Duodenal mucosa (tissue), 2 donors: ENCODE results near the gene GGTLC1.
"Not testable (repeated sequence)": the region's sequence is repeated elsewhere in the genome, so short reads cannot be mapped to it uniquely, and the experiment has no call there.

ENCODE experiments used
- H3K27ac ChIP-seq: one replicate; pipeline ENCODE4 v1.7.0; 2013; ENCODE audit warnings: low read depth, low read length
- H3K27me3 ChIP-seq, 2 donors: one replicate each; pipeline ENCODE4 v1.7.0; 2013; ENCODE audit warnings: low read length in 2 of 2, control low read depth in 1 of 2; ENCODE audit not compliant: insufficient read depth in 2 of 2, control insufficient read depth in 1 of 2
- H3K36me3 ChIP-seq, 2 donors: one replicate each; pipeline ENCODE4 v1.7.0; 2013; ENCODE audit warnings: low read length in 2 of 2, control low read depth in 1 of 2; ENCODE audit not compliant: insufficient read depth in 2 of 2, control insufficient read depth in 1 of 2
- H3K4me1 ChIP-seq, 2 donors: one replicate each; pipeline ENCODE4 v1.7.0; 2013; ENCODE audit warnings: low read length in 2 of 2, control low read depth in 1 of 2; ENCODE audit not compliant: insufficient read depth in 2 of 2, control insufficient read depth in 1 of 2
- H3K4me3 ChIP-seq, 2 donors: one replicate each; pipeline ENCODE4 v1.7.0; 2013; ENCODE audit warnings: low read length in 2 of 2, low read depth in 1 of 2
- H3K9ac ChIP-seq, 2 donors: one replicate each; pipeline ENCODE4 v1.7.0; 2013; ENCODE audit warnings: low read length in 2 of 2, low read depth in 1 of 2
- H3K9me3 ChIP-seq, 2 donors: one replicate each; pipeline ENCODE4 v1.7.0; 2013; ENCODE audit warnings: low read length in 2 of 2, control low read depth in 1 of 2; ENCODE audit not compliant: control insufficient read depth in 1 of 2

Gene GGTLC1

DNA sequence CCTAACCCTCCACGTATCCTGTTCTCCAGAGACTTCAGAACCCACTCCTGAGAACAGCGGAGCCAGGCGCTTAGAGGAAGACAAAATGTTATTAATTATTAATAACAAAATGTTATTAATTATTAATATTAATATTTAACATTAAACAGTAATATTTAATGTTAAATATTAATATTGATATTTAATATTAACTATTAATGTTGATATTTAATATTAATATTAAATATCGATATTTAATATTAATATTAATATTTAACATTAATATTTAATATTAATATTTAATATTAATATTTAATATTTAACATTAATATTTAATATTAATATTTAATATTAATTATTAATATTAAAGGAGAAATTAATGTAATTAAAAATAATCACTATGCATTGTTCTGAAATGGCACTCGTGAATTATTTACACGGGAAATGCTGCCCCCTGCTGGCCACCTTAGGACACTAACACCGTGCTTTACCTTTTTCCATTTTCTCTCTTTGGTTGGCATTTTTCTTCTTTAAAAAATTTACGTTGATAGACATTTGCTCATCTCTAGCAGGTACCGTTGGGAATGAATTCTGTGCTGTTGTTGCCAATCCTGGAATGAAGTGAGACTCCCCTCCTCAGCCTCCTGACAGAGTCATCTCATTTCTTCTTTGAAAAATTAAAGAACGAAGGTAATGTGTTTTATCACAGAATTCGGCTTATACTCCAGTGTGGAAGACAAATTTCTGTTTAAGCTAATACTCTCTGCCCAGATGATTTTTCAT lies 7.5 kb upstream of the GGTLC1 start:
- no peak overlapping the region for H3K9ac ChIP-seq
- H3K9me3 ChIP-seq: no peaks in the 10 kb centered on the region
- H3K4me1 ChIP-seq: no peaks in the 10 kb centered on the region
- no peaks in the 10 kb centered on the region for H3K36me3 ChIP-seq
- H3K4me3 ChIP-seq: no peak overlapping the region
- peaks cover 0 to 4% of the 10 kb centered on the region in 2 donors for H3K27me3 ChIP-seq
- no peak overlapping the region for H3K27ac ChIP-seq

DNA sequence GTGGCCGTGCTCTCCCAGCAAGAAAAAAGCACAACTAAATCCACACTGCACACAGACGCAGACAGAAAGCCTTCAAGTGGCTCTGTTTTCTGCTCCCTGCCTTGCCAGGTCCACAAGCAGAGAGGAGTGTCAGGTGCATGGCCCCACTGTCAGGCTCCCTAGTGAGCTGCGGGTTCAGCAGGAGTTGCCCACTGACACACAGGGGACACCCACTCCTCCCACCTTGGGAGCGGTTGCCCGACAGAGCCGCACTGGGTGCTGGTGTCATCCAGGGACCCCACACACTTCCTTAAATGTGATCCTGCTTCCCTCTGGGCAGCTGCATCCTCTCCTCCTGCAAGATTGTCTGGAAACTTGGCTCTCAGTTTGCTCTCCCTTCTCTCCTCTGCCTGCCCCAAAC lies 6.7 kb upstream of the GGTLC1 start:
- H3K4me3 ChIP-seq, H3K9ac ChIP-seq, H3K36me3 ChIP-seq, H3K9me3 ChIP-seq, H3K27me3 ChIP-seq, H3K27ac ChIP-seq, H3K4me1 ChIP-seq: not testable (repeated sequence)

DNA sequence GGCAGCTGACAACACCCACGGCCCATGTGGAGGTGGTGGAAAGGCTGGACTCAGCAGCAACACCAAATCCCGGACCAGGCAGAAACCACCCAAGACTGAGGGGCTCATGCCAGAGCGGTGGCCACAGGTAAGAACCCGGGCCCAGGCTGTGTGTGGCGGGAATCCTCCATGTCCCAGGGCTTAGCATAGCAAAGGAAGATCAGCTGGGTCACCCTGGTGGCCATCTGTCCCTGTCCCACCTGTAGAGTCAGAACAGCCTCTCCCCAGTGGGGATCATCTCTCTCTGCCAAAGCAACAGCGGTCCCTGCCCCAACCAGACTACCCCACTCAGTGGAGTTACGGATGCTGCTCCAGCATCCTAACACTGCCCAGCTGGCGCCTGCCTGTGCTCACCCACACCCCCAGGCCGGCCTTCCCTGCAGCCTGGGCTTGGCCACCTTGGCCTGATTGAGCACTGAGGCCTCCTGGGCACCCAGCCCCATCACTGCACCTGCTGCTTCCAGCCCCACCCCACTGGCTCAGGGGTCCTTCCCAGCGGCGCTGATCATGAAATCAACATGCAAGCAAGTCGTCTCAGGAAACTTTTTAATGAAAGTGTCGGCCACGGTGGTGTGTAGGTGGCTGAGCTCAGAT lies 5.5 kb upstream of the GGTLC1 start:
- H3K27me3 ChIP-seq, H3K36me3 ChIP-seq, H3K4me1 ChIP-seq, H3K27ac ChIP-seq, H3K9ac ChIP-seq, H3K4me3 ChIP-seq, H3K9me3 ChIP-seq: not testable (repeated sequence)

DNA sequence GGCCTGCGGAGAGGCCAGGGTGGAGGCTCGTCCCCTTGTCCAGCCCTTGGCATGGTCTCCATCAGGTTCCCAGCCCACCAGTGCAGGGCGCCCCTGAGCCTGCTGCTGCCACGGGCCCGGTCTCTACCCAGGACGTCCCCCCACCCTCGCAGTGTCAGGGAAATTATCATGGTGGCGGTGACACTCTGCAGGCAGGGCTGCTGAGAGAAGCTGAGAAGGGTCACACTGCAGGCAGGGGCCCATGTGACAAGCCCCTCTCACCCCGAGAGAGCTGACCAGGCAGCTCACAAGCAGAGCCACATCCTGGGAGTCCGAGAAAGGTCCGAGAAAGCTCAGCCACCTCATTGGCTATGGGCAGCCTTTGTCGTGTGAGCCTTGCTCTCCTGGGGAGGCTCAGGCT lies 4.9 kb upstream of the GGTLC1 start:
- H3K27ac ChIP-seq, H3K4me1 ChIP-seq, H3K36me3 ChIP-seq, H3K27me3 ChIP-seq, H3K9me3 ChIP-seq, H3K9ac ChIP-seq, H3K4me3 ChIP-seq: not testable (repeated sequence)

DNA sequence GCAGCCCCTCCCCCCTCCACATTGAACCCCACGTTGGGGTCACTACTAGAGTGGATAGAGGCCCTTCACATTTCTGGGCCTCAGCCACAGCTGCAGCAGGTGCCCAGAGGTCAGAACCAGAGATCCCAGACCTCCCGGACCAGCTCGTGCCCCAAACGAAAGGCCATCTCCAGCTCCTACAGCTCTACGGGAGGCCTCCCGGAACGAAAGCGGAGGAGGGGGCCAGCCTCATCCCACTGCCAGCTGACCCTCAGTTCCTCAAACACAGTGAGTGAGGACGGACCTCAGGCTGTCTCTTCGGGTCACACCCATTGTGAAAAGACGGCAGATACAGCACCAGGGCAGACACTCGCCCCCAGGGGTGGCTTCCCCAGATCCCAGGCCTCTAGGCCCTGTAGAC lies 1.7 kb upstream of the GGTLC1 start:
- not testable (repeated sequence) for H3K4me3 ChIP-seq, H3K9me3 ChIP-seq, H3K27ac ChIP-seq, H3K9ac ChIP-seq, H3K27me3 ChIP-seq, H3K4me1 ChIP-seq, H3K36me3 ChIP-seq

DNA sequence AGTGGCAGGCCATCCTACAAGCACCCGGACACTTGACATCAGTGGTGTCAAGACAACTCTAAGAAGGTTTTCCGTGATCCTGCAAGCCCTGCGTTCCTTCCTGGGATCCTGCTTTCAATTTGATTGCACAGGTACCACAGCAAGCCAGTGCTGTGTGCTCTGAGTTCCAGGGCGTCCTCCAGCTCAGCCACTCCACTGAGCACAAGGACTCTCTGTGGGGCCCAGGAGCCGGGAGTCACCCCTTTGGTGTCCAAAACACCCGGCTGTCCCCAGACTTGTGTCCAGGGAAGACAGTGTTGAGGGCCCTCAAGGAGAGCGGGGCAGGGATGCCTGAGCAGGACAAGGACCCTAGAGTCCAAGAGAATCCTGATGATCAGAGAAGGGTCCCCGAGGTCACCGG lies 387 bp upstream of the GGTLC1 start:
- not testable (repeated sequence) for H3K9ac ChIP-seq, H3K27ac ChIP-seq, H3K27me3 ChIP-seq, H3K4me1 ChIP-seq, H3K36me3 ChIP-seq, H3K9me3 ChIP-seq, H3K4me3 ChIP-seq

DNA sequence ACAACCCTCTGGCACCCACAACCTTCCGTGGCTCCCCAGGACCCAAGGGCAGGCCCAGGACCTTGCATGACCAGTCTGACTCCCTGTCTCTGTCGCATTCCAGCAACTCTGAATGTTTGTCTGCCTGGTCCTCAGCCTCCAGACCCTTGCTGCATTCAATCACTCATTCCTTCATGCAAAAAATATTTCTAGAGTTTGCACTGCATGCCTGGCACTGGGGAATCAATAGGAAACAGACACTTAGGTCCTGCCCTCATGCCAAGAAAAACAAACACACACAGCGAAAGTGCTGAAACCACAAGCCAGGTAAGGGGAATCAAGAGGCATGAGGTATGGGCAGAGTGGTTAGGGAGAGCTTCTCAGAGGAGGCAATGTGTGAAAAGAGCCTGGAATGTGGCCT lies 1.9 kb downstream of the GGTLC1 start:
- not testable (repeated sequence) for H3K9me3 ChIP-seq, H3K4me3 ChIP-seq, H3K27ac ChIP-seq, H3K27me3 ChIP-seq, H3K9ac ChIP-seq, H3K4me1 ChIP-seq, H3K36me3 ChIP-seq

DNA sequence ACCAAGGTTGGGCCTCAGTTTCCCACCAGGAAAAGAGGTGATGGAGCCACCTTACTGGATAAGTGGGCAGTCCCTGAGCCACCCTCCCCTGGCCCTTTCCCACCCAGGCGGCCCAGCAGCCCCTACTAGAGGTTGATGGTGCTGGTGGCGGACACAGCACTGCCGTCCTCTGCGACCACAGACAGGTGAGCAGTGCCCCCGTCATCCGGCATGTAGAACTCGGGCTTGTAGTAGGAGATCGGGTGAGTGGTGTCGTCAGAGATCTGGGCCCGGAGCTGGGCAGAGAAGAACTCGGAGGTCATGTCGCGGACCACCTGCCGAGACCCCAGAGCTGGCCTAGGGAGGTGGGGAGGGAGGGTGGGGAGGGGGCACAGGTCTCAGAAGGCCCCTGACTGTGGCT lies 2.3 kb downstream of the GGTLC1 start:
- H3K9me3 ChIP-seq, H3K4me3 ChIP-seq, H3K4me1 ChIP-seq, H3K27ac ChIP-seq, H3K27me3 ChIP-seq, H3K36me3 ChIP-seq, H3K9ac ChIP-seq: not testable (repeated sequence)

DNA sequence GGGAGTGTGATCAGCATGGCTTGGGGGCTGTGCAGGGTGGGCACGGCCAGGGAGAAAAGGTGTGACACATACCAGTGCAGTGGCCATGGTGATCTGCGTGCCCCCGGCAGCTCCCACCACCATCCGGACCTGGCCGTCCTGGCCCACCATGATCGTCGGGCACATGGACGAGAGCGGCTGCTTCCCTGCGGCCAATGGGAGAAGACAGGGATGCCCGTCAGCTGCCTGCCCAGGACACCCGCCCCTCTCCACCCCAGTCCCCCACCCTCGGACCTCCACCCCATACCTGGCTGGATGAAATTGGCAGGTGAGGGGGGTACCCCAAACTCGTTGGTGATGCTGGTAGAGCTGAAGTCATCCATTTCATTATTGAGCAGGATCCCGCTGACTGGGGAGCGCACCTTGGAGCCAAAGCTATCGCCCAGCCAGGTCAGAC lies 2.8 kb downstream of the GGTLC1 start:
- H3K4me3 ChIP-seq: not testable (repeated sequence)

DNA sequence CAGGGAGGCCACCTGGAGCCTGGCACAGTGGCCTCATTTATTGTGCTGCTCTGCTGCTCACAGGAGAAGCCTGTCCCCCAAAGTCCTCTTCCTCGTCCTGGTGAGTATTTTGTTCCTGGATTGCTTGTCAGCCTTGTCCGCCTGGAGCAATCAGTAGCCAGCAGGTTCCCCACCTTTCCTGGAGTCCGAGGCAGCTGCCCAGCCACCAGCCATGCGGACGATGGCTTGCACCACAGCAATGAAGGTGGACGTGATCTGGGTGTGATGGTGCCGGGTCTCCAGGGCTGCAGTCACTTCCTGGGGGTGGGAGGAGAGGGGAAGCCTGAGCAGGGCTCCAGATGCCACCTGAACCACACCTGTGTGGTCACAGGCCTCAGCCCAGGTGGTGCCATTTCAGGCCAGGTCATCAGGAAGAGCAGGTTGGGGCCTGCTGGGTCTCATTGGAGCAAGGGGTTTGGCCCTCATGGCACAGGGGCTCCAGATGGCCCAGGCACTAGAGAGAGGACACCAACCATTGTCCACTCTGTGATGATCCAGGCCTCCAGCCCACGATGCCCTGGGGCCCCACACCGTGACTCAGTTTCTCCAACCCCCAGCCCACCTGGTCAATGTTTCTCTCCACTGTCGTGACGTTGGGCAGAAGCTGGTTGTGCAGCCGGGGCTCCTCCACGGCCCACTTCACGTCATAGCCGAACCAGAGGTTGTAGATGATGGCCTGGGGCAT lies 3.4 kb downstream of the GGTLC1 start:
- H3K4me1 ChIP-seq, H3K27me3 ChIP-seq, H3K9ac ChIP-seq, H3K4me3 ChIP-seq, H3K9me3 ChIP-seq, H3K36me3 ChIP-seq, H3K27ac ChIP-seq: not testable (repeated sequence)

More for the DNA sequence above, 2.8 kb downstream of the GGTLC1 start:
- not testable (repeated sequence) for H3K27ac ChIP-seq, H3K27me3 ChIP-seq, H3K9me3 ChIP-seq, H3K36me3 ChIP-seq, H3K9ac ChIP-seq, H3K4me1 ChIP-seq
